GM18873 (cell line): ENCODE measurements around the gene BPIFB4.

Experiments used
- ATAC-seq: cut with Tn5 transposase; IDR thresholded peaks from one replicate; pipeline ENCODE4 v1.9.1; 2021; ENCODE audit warnings: mild to moderate bottlenecking, moderate library complexity, moderate number of reproducible peaks; ENCODE audit not compliant: unreplicated experiment, low FRiP score

The BPIFB4 gene

GRCh38 chr20:33154252-33154651 lies 74.8 kb downstream of the BPIFB4 start:
- no peak for ATAC-seq

GRCh38 chr20:33158637-33159385 lies 79.4 kb downstream of the BPIFB4 start:
- ATAC-seq = no peak

- ATAC-seq = no peak
Measured at GRCh38 chr20:33159713-33160112, 80.3 kb downstream of the BPIFB4 start.

- ATAC-seq = no peak
Measured at GRCh38 chr20:33160681-33161080, 81.2 kb downstream of the BPIFB4 start.
